Nephron progenitor cell (in vitro differentiated cells): ENCODE data around the gene CST1.
"Not testable (repeated sequence)": the region's sequence is repeated elsewhere in the genome, so short reads cannot be mapped to it uniquely, and the experiment has no call there.

Experiments used
- DNase-seq: peaks from one replicate; pipeline ENCODE4 v3.0.0; 2021
- H3K27ac Mint-ChIP-seq: 2 replicates; pipeline ENCODE4 v1.8.0; 2021; ENCODE audit warnings: mild to moderate bottlenecking, moderate library complexity, mixed read lengths
- H3K27me3 Mint-ChIP-seq: 2 replicates; pipeline ENCODE4 v1.8.0; 2021; ENCODE audit warnings: mild to moderate bottlenecking, low read depth, mixed read lengths; ENCODE audit not compliant: poor library complexity
- H3K36me3 Mint-ChIP-seq: 2 replicates; pipeline ENCODE4 v1.8.0; 2021; ENCODE audit warnings: low read depth, mixed read lengths
- H3K4me1 Mint-ChIP-seq: 2 replicates; pipeline ENCODE4 v1.8.0; 2021; ENCODE audit warnings: mixed read lengths
- H3K4me3 Mint-ChIP-seq: 2 replicates; pipeline ENCODE4 v1.8.0; 2021; ENCODE audit warnings: mild to moderate bottlenecking, moderate library complexity, mixed read lengths
- H3K9me3 Mint-ChIP-seq: 2 replicates; pipeline ENCODE4 v1.8.0; 2021; ENCODE audit warnings: mild to moderate bottlenecking, moderate library complexity, mixed read lengths
- TF ChIP-seq, protein P1 (sequence below): fragments of 200-600 bp; sonication (generic); IDR thresholded peaks from 2 replicates; pipeline ENCODE4 v1.5.0; 2021; ENCODE audit warnings: antibody characterized with exemption

CST1 gene

DNA sequence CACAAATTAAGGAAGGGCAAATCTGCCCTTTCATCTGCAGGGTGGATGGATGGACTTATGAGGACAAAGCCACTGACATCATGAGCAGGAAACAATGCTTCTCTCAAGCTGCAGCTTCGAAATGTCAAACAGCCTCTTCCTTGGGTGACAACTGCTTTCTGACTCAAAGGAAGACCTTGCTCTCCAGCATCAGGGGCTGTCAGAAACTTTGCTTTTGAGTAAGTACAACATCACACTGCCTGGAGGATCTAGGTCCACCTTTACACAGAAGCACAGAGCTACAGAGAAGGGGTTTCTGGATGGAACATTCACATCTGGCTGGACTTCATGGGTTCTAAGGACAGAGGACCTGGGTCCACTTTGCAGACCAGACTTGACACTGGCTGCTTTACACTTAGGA, 5.9 kb downstream of the CST1 start:
- Mint-ChIP-seq H3K36me3 (no peaks in the 10 kb centered on the region), H3K4me1 (peaks cover 27% of the 10 kb centered on the region), H3K27me3 (peaks cover 13% of the 10 kb centered on the region), H3K9me3 (no peaks in the 10 kb centered on the region), H3K4me3 (no peak overlapping the region), H3K27ac (no peak overlapping the region)
- TF ChIP-seq, protein P1, sequence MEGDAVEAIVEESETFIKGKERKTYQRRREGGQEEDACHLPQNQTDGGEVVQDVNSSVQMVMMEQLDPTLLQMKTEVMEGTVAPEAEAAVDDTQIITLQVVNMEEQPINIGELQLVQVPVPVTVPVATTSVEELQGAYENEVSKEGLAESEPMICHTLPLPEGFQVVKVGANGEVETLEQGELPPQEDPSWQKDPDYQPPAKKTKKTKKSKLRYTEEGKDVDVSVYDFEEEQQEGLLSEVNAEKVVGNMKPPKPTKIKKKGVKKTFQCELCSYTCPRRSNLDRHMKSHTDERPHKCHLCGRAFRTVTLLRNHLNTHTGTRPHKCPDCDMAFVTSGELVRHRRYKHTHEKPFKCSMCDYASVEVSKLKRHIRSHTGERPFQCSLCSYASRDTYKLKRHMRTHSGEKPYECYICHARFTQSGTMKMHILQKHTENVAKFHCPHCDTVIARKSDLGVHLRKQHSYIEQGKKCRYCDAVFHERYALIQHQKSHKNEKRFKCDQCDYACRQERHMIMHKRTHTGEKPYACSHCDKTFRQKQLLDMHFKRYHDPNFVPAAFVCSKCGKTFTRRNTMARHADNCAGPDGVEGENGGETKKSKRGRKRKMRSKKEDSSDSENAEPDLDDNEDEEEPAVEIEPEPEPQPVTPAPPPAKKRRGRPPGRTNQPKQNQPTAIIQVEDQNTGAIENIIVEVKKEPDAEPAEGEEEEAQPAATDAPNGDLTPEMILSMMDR = no peak
- DNase-seq = no peak

DNA sequence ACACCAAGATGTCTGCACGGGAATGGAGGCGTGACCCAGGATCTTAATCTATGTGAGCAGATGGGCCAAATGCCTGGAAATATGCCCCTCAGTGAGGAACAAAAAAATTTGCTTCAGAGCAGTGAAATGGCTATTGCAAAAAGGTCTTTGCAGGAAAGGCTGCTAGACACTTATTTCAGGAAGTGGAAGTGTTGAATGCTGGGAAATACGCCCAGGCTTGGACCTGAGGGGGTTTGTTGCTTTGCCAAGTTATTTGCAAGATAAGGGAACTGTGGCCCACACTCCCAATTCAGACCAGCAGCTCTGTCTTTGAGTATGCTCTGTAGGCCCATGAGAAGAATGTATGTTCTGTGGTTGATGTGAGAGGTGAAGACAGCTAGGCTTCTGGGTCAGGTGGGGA, 15.3 kb downstream of the CST1 start:
- H3K4me3 Mint-ChIP-seq, H3K4me1 Mint-ChIP-seq, H3K36me3 Mint-ChIP-seq, H3K9me3 Mint-ChIP-seq, H3K27ac Mint-ChIP-seq, H3K27me3 Mint-ChIP-seq, DNase-seq: not testable (repeated sequence)

DNA sequence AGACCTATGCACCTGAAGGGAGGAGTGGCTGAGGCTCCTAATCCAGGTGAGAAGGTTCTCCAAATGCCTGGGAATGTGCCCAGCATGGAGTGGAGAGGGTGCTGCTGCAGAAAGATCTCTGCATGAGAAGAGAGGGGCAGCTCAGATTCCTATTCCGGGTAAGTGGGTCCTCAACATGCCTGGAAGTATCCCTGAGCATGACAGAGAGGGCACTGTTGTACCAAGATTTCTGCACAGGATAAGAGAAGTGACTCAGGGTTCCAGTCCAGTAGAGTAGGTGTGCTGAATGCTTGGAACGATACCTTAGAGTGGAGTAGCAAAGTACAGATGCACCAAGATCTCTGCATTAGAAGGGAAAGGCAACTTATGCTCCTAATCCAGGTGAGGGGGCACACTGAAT, 15.8 kb downstream of the CST1 start:
- not testable (repeated sequence) for H3K4me1 Mint-ChIP-seq, DNase-seq, H3K36me3 Mint-ChIP-seq, H3K4me3 Mint-ChIP-seq, H3K9me3 Mint-ChIP-seq, H3K27ac Mint-ChIP-seq, H3K27me3 Mint-ChIP-seq

DNA sequence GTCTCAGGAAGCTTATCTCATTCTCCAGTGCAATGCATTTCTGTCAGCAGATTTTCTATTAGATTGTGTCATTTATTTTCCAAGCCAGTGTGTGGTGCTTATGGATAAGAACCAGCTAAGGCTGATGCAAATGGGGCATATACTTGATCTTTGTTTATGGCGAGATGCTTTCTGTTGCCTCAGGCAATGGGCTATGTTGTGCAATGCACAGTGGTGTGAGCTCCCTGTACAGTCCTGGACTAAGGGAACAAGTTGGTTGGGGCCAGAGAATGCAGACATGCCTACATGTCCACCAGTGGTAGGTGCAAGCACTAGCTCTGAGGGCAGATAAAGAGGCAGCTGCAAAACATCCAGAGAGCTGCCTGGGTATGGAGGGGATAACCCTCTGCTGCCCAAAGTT, 16.3 kb downstream of the CST1 start:
- not testable (repeated sequence) for H3K27me3 Mint-ChIP-seq, H3K9me3 Mint-ChIP-seq, H3K36me3 Mint-ChIP-seq, H3K4me3 Mint-ChIP-seq, H3K4me1 Mint-ChIP-seq, DNase-seq, H3K27ac Mint-ChIP-seq

DNA sequence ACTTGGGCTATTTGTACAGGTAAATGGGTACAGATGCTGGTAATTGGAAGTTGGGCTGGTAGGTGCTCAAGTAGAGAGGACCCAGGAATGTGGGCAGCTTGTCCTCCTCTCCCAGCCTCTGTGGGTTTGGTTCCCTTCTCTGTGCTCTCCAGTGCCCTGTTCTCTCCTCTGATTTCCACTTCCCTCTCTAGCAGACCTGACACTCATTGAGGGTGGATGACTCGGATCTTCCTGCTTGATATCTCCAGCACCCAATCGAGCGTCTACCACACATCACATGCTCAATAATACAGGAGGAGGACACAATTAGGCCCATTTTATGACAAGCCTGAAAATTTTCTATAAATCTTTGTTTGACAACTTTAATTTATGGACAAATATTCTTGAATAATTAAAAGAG, 23.7 kb downstream of the CST1 start:
- Mint-ChIP-seq H3K4me1 (no peaks in the 10 kb centered on the region), H3K4me3 (no peak overlapping the region), H3K36me3 (no peaks in the 10 kb centered on the region), H3K9me3 (no peaks in the 10 kb centered on the region), H3K27ac (no peak overlapping the region), H3K27me3 (peaks cover 13% of the 10 kb centered on the region)
- TF ChIP-seq, protein P1 = no peak
- DNase-seq = no peak

DNA sequence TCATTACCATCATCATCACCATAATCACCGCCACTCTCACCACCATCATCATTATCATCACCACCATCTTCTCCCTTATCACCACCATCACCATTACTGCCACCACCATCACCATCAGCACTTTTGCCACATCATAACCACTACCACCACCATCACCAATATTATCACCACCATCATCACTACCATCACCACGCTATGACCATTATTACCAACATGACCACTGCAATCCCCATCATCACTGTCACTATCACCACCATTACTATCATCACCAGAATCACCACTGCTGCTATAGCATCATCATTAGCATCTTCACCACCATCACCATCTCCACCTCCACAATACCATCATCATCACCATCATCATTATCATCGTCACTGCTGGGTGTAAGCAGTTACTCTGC, 25.6 kb downstream of the CST1 start:
- Mint-ChIP-seq H3K9me3 (no peaks in the 10 kb centered on the region), H3K4me1 (no peaks in the 10 kb centered on the region), H3K36me3 (no peaks in the 10 kb centered on the region), H3K27ac (no peak overlapping the region), H3K4me3 (no peak overlapping the region), H3K27me3 (peaks cover 14% of the 10 kb centered on the region)
- TF ChIP-seq, protein P1 = no peak
- no peak for DNase-seq

DNA sequence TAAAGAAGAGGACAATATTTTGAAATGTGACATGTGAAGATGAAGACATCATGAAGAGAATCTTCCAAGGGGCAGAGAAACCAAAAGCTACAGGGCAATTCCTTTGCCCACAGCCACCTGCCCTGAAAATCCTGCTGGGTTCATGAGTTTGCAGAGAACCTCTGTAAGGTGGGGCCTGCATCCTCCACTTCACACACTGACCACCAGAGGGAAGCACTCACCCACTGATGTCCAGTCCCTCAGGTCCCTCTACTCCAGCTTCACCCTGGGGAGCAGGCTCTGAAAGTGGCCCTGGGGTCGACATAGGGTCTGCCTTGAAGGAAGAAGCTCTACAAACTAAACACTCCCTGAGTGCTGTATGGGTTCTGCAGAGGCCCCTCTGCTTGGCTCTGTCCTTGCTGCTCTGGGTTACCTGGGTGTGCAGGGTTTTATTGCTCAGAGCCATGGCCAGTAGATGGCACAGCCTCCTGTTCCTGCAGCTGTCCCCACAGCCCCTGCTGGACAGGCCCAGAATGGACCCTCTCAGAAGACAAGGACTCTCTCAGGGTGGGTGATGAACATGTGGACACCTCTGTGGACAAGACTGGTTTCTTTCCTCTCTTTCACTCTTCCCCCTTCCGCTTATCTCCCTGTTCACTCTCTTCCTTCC, 27.0 kb downstream of the CST1 start:
- not testable (repeated sequence) for H3K27ac Mint-ChIP-seq, H3K36me3 Mint-ChIP-seq, H3K4me3 Mint-ChIP-seq, H3K4me1 Mint-ChIP-seq, H3K9me3 Mint-ChIP-seq
- H3K27me3 Mint-ChIP-seq = peaks cover 14% of the 10 kb centered on the region
- TF ChIP-seq, protein P1 = peak; percentile 57
- DNase-seq = peak; percentile 71

DNA sequence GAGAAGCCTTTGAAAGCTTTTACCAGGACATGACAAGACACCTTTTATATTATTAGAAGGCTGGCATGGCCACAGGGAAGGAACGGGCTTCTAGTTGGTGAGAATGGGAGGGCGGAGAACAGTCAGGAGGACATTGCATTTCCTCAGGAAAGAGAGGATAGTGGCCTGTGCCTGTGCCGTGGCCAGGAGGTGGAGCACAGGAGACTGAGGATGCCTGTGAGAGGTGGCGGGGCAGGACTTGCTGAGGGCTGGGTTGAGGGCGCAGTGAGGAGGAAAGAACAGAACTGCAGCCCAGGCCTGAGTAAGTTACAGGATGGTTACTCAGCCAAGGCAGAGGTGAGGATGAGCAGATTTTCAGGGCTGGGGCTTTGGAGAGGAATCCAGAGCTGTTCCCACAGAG, 27.9 kb downstream of the CST1 start:
- not testable (repeated sequence) for H3K36me3 Mint-ChIP-seq, DNase-seq, H3K9me3 Mint-ChIP-seq, H3K4me3 Mint-ChIP-seq, H3K4me1 Mint-ChIP-seq
- H3K27me3 Mint-ChIP-seq = peaks cover 11% of the 10 kb centered on the region
- H3K27ac Mint-ChIP-seq = peak overlapping the region; percentile 25
